Fibroblast of skin of abdomen (primary cell): ENCODE data around the gene NF1. TPM values are rescaled to one million over a fixed set of nuclear protein-coding genes. Genes with fewer than 3 reads are reported as not detected.
"Not testable (repeated sequence)": the region's sequence is repeated elsewhere in the genome, so short reads cannot be mapped to it uniquely, and the experiment has no call there.

ENCODE experiments used
- DNase-seq: peaks from one replicate; pipeline ENCODE4 v3.0.0-alpha.2; 2013
- polyA plus RNA-seq, 2 experiments: library from polyadenylated mRNA; unstranded; fragments of 120-200 nt; gene quantifications; one replicate each; pipeline ENCODE4 v1.2.1, GENCODE V29; 2013; ENCODE audit not compliant: insufficient read length in 2 of 2

Gene NF1
- 30.3 TPM for polyA plus RNA-seq (2013, experiment 1 of 2; ENCODE audit: insufficient read length)
- 27.9 TPM for polyA plus RNA-seq (2013, experiment 2 of 2; ENCODE audit: insufficient read length)

- DNase-seq = peak; percentile 96
Measured at GRCh38 chr17:31094600-31095235, at the start of gene NF1. NF1 (plus strand) TSS chr17:31094977; CDS start chr17:31095310, 333 bp downstream.

DNA sequence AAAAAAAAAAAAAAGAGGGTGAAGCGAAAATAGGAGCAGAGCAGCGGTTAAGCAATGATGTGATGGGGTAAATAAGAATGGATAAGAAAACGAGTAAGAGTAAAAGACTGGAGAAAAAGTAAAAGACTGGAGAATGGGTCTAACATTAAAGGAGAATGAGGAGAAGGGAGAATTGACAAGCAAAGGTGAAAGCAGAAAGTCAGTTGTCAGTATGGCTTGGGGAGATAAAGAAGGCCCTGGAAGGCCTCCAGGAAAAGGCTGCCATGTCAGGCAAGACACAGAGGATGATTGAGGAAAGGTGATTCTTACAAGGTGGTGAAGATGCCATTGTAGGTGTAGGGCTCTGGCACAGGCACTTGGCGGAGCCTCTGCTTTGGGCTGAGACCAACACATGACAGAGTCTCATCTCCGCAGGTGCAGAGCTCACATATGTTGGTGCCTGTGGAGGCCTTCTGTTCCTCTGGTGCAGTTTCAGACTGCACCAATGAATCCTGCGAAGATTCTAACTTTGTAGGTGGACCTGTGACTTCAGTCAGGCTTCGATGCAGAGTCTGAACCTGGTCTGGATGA lies 47.8 kb upstream of the NF1 start:
- DNase-seq = not testable (repeated sequence)

DNA sequence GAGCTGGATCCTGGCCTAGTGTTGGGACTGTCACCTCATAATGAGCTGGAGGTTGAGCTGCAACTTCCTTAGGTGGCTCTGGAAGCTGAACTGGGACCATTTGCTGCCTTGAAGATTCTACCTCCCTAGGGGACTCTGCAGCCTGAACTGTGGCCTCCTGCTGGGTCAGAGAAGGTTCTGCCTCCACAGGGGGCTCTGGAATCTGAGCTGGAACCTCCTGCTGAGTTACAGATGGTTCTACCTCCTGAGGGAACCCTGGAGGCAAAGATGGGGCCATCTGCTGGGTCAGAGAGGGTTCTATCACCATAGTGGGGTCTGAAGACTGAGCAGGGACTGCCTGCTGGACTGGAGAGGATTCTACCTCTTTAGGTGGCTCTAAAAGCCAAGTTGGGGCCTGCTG lies 46.6 kb upstream of the NF1 start:
- no peak for DNase-seq

DNA sequence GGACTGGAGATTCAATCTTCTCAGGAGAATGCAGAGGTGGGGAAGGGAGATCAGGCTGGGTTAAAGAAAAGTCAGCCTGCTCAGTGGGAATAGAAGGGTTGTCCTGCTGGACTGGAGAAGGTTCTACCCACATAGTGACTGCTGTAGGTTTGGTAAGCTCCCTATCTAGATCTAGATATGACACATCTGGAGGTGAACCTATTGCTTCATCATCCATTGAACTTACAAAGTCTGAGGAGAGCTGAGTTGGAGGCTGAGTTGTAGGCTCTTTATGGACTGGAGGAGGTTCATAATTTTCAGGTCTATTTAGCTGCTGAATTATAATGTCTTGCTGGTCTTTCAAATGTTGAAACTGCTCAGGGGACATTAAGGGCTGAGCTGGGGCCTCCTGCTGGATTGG lies 46.0 kb upstream of the NF1 start:
- DNase-seq = no peak

- DNase-seq = no peak
Measured at GRCh38 chr17:31050948-31051347, 43.8 kb upstream of the NF1 start.

DNA sequence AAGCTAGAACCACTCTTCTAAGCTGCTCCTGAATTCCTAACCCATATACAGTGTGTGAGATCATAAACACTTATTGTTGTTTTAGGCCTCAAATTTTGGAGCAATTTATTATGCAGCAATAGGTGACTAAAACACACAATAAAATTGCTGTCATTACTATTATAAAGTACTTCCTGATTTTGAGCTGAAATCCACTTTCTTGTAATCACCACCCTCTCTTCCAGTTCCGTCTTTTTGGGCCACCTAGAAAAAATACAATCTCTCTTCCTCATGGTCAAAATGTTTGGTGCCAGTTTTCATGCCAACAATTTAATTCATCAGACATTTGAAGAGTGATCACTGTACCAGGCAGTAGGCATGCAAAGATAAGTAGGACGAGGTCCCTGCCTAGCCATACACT lies 43.3 kb upstream of the NF1 start:
- DNase-seq = no peak

GRCh38 chr17:31052187-31052889 lies 42.4 kb upstream of the NF1 start:
- DNase-seq = peak; percentile 97

GRCh38 chr17:31053071-31053470 lies 41.7 kb upstream of the NF1 start:
- no peak for DNase-seq

DNA sequence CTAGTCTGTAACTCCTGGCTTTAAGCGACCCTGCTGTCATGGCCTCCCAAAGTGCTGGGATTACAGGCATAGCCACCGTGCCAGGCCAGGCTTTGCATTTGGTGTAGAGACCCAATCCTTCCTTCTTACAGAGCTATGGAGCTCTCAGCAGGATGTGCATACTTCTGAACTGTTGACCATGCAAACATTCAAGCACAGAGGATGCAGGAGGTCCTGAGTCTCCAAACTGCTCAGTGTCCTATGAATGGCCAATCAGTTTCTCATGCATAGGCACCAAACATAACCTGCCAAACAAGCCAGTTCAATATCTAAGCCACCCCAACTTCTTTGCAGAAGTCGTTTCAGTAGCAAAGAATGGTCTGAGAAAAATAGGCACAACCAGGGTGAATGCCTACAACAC lies 40.0 kb upstream of the NF1 start:
- no peak for DNase-seq

- DNase-seq = no peak
Measured at GRCh38 chr17:31058976-31059375, 35.8 kb upstream of the NF1 start.

DNA sequence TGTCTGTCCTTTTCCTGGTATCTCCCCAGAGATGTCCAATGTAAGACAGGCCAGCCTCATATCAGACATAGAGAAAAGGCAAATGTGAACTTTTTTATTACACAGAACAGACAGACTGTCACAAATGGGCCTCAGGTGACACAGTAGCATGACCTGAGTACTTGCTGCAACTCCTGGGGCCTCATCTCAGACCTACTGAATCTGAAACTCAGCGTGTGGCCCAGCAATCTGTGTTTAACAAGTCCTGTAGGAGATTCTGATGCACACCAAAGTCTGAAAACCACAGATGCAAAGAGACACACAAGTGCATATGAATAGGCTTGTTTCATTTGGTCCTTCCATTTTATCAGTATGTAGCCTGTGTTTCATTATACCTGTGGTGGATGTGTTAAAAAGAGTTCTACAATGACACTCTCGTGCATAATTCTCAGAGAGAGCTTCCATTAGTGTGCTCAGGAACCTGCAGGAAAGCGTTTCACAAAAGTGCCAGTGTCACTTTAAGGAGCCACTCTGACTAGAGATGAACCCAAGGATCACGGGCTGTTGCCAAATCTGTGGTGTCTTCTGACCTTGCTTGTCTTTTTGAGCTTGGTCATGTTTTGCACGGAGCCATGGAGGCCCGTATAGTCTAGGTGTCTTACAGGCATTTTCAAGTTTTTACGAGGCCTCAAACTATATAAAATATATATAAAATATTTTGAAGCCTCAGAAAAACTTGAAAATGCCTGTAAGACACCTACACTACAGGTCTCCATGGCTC lies 33.8 kb upstream of the NF1 start:
- no peak for DNase-seq

- no peak for DNase-seq
Measured at GRCh38 chr17:31061678-31062077, 33.1 kb upstream of the NF1 start.

DNA sequence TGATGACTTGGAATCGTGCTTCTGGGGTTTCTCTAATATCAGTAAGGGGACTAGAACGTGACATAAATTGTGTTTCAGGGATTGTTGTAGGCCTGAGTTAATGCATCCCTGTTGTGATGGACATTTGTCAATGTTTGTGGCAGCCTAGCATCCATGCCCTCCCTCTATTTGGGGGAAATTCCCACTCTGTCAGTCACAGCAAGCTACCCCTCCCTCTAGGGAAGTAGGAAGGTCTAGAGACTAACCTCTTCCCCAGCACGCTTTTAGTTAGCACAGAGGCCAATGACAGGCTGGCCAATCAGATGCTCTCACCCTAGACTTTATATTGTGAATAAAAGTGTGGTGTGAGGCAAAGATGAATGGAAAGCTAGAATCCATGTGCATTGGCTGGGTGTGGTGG lies 32.4 kb upstream of the NF1 start:
- no peak for DNase-seq

DNA sequence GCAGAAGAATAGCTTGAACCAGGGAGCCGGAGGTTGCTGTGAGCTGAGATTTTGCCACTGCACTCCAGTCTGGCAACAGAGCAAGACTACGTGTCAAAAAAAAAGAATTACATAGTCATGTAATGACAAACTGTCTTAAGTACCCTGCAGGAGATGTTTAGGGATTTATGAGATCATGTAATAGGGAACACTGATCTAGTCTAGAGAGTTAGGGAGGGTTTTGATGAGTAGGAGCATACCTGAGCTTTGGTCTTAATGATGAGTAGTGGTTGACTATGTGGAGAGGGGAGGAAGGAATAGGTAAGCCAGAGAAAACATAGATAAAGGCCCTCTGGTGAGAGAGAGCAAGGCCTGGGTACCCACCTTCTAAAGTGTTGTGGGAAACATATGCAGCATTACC lies 30.1 kb upstream of the NF1 start:
- no peak for DNase-seq

GRCh38 chr17:31067691-31068184 lies 27.0 kb upstream of the NF1 start:
- peak; percentile 85 for DNase-seq

DNA sequence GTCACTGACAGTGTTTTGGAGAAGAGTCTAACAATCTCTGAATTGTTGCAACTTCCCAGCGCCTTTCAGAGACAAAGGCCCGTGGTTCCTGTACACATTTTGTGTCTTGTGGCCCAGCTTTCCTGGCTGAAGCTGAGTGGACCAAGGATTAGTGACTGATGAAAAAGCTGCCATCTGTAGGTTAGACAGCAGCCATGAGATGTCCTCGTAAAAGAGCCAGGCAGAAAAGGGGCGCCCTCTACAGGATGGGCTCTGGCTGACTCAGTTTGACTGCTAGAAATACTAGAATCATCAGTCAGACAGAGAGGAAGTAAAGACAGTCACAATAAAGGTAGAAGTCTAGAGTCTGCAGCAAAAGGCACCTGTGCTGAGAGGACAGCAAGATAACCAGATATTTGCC lies 26.5 kb upstream of the NF1 start:
- DNase-seq = peak; percentile 17

DNA sequence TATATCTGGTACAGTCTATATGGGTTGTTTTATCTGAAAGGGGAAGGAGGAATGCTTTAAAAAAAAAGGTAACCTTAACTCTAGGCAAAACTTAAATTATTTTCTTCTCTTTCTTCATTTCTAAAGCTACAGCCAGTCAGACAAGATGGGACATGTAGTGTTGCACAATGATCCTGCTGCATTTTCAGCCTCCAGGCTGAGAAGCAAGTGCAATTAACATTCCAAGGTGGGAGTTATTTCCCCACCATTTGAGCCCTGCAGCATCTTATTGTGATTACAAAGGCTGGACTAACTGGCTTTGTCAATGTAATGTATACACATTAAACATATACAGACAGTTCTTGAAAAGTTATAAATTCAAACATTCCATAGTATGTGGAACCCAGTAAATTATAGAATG lies 22.6 kb upstream of the NF1 start:
- peak; percentile 74 for DNase-seq

DNA sequence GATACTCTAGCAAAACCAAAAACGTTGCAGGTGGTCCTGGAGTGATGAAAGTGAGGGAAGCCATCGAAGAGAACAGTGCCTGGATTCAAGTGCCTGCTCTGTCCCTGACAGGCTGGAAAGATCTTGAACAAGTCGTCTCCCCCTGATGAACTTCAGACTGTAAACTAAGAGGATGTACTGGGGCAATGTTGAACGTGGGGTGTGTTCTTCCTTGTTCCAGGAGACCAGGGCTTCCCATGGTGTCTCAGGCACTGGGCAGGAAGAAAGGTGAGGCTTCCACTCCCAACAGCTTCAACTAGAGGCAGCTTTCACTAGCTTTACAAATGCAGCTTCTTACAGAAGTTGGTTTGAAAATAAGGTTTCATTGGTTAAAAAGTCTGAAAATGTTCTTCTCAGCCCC lies 21.4 kb upstream of the NF1 start:
- DNase-seq = no peak

DNA sequence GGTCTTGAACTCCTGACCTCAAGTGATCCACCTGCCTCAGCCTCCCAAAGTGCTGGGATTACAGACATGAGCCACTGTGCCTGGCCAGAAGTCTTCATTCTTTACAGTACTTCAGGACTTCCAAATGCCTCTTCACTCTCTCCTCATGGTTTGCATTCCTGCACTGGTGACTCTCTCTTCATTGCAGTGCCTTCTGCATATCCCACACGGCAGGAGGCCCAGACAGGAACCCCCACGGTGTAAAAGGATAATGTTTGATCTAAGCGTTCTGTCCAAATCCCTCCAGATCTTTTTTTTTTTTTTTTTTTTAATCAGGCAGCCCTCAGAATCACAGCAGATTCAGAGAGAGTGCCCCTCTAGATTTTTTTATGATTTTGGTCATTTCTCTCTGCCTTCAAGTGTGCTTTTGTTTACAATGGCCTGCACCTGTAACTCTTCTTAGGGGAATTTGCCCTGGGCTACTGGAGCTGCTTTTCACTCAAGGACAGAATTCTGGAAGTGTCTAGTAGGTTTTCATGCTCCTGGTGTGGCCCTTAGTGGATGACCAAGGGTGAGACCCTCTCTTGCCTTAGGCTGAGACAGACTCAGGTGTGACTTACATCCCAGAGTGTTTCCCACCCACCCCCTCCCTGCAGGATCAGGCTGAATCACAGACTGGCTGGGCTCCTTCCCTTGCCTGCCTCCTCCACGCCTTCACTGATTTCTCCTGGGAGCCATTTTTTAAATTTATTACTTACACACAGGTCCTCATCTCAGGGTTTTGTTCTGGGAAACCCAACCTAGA lies 19.8 kb upstream of the NF1 start:
- DNase-seq = peak; percentile 89

GRCh38 chr17:31078290-31078689 lies 16.5 kb upstream of the NF1 start:
- DNase-seq = no peak

- no peak for DNase-seq
Measured at GRCh38 chr17:31079731-31080130, 15.0 kb upstream of the NF1 start.

DNA sequence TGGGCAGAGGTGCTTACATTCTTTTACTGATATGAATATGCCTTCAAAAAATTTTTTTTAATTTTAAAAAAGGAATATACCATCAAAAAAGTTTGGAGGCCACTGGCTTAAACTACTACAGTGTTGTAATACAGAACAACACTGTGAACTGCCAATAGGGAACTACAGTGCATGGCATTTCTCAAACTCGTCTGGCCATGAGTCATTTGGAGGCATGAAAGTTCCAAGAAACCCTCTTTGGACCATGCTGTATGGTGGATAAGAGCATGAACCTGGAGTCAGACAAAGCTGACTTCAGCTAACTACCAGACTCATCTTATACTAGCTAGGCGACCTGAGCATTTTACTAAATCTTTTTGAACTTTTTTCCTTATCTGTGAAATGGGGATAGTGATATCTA lies 9.2 kb upstream of the NF1 start:
- DNase-seq = peak; percentile 71
